A172 (cell line): ENCODE measurements around the gene FERMT3. TPM values are rescaled to one million over a fixed set of nuclear protein-coding genes. Genes with fewer than 3 reads are reported as not detected.
"Not testable (repeated sequence)": the region's sequence is repeated elsewhere in the genome, so short reads cannot be mapped to it uniquely, and the experiment has no call there.

Experiments
- DNase-seq: peaks from one replicate; pipeline ENCODE4 v3.0.0-alpha.2; 2015; ENCODE audit warnings: low spot score
- total RNA-seq: library from RNA; depleted of rRNA; stranded (reverse); fragments of >200 nt; shearing (Covaris generic); gene quantifications from 2 replicates; pipeline ENCODE4 v1.2.3, GENCODE V29; 2014

Gene FERMT3
- total RNA-seq, 1 experiment from 2014 or later = 18.7 TPM

- DNase-seq = no peak
Measured at GRCh38 chr11:64234647-64235379, 28.3 kb downstream of the FERMT3 start.

- DNase-seq = no peak
Measured at GRCh38 chr11:64235437-64236161, 29.1 kb downstream of the FERMT3 start.

- DNase-seq = no peak
Measured at GRCh38 chr11:64237484-64237951, 31.0 kb downstream of the FERMT3 start.

- DNase-seq = no peak
Measured at GRCh38 chr11:64238076-64238475, 31.6 kb downstream of the FERMT3 start.

GRCh38 chr11:64238999-64239398, 32.5 kb downstream of the FERMT3 start:
- no peak for DNase-seq

- DNase-seq = no peak
Measured at GRCh38 chr11:64239662-64240434, 33.3 kb downstream of the FERMT3 start.

GRCh38 chr11:64240435-64241240, 34.1 kb downstream of the FERMT3 start, which contains the start of gene FKBP2:
FKBP2 (plus strand) TSS chr11:64241095; CDS start chr11:64242388, 1,293 bp downstream.
- DNase-seq = peak; percentile 89

GRCh38 chr11:64241241-64241490, 34.6 kb downstream of the FERMT3 start:
- no peak for DNase-seq

- DNase-seq = peak; percentile 96
Measured at GRCh38 chr11:64241491-64242374, 35.2 kb downstream of the FERMT3 start.

GRCh38 chr11:64243236-64243854, 36.8 kb downstream of the FERMT3 start:
- no peak for DNase-seq

GRCh38 chr11:64244107-64244506, 37.6 kb downstream of the FERMT3 start:
- no peak for DNase-seq

- no peak for DNase-seq
Measured at GRCh38 chr11:64244966-64245365, 38.4 kb downstream of the FERMT3 start.

- DNase-seq = peak; percentile 55
Measured at GRCh38 chr11:64245401-64245796, 38.9 kb downstream of the FERMT3 start.

- DNase-seq = peak; percentile 88
Measured at GRCh38 chr11:64245797-64246620, 39.5 kb downstream of the FERMT3 start.

GRCh38 chr11:64246621-64246870, 40.0 kb downstream of the FERMT3 start:
- DNase-seq = not testable (repeated sequence)

GRCh38 chr11:64246871-64247728, 40.6 kb downstream of the FERMT3 start, which contains the start of gene PPP1R14B:
PPP1R14B (minus strand) TSS chr11:64246943; CDS start chr11:64246673, 270 bp downstream.
- peak; percentile 71 for DNase-seq

GRCh38 chr11:64247729-64248531, 41.4 kb downstream of the FERMT3 start:
- no peak for DNase-seq

GRCh38 chr11:64248578-64248977, 42.1 kb downstream of the FERMT3 start:
- no peak for DNase-seq
